ENCODE measurements around the gene SCGN.

SCGN gene

DNA sequence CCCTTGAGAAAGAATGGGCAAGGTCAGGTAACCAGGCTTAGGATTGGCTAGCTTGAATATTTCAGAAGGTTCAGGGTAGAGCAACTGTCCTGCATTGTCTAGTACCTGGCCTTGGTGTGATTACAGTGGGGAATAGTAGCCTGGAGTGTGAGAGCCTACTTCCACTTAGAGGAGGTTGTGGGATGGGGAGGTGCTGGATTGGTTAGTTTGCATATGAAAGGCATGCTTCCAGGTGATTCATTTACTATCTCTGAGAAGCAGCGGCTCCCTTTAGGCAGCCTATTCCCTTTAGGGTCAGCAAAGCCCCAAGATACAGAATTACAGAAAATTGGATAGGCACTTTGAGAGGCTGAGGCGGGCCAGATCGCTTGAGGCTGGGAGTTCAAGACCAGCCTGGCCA is 25.0 kb upstream of the SCGN start:
- H3K4me3 ChIP-seq (ENCODE audit: low read depth, low read length): no peak overlapping the region
- TF ChIP-seq, protein P1, sequence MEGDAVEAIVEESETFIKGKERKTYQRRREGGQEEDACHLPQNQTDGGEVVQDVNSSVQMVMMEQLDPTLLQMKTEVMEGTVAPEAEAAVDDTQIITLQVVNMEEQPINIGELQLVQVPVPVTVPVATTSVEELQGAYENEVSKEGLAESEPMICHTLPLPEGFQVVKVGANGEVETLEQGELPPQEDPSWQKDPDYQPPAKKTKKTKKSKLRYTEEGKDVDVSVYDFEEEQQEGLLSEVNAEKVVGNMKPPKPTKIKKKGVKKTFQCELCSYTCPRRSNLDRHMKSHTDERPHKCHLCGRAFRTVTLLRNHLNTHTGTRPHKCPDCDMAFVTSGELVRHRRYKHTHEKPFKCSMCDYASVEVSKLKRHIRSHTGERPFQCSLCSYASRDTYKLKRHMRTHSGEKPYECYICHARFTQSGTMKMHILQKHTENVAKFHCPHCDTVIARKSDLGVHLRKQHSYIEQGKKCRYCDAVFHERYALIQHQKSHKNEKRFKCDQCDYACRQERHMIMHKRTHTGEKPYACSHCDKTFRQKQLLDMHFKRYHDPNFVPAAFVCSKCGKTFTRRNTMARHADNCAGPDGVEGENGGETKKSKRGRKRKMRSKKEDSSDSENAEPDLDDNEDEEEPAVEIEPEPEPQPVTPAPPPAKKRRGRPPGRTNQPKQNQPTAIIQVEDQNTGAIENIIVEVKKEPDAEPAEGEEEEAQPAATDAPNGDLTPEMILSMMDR (IDR thresholded peaks at IDR 0.05; ENCODE audit: insufficient read depth, low read depth, low read length, missing control alignments): no peak
- DNase-seq (ENCODE audit: low read depth): no peak

DNA sequence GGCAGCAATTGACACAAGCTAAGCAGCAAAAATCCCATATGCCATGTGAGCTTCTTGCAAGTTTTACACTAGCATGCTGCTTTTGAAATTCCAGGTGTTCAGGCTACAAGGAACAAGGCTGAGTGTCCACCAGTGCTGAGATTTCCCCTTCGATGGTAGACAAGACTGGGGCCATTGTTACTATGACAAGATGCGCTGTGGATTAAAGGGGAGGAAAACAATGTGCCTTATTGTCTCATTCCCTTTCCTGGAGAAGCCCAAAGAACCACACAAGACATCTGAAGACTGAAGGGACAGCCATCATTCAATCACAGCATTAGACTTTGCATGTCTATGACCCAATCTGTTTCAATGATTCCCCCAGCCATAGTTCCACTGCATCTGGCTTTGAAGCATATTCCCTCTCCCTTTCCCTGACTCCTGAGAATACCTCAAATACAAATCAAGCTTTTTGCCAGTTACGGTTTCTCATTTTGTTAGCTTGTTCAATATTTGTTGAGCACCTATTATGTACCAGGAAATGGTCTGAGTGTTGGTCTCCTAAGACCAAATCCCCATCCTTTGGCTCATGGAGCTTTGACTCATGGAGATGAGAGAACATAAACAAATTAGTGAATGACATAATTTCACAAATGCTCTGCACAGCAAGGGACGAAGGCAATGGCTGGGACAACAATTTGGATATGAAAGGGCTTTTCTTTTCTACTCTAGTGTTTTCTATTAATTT is 23.4 kb upstream of the SCGN start:
- H3K4me3 ChIP-seq (ENCODE audit: low read depth, low read length): no peak overlapping the region
- no peak for DNase-seq (ENCODE audit: low read depth)
- TF ChIP-seq, protein P1 (IDR thresholded peaks at IDR 0.05; ENCODE audit: insufficient read depth, low read depth, low read length, missing control alignments): no peak

DNA sequence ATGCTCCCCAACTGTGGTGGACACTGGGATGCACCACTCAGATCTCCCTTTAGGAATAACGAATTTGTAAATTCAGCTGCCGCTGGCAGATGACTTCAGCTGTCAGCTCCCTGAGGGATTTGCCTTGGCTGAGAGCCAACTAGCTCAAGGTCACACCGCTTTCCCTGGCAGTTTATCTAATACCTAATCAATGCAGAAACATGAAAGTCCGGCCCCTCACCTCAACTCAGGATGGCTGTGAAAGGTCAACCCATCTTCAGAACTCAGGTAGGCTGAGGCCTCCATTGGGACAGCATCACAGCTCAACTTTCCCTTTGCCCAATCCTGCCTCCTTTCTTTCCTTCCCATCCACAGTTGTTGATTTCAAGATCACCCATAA is 22.8 kb upstream of the SCGN start:
- no peak overlapping the region for H3K4me3 ChIP-seq (ENCODE audit: low read depth, low read length)
- TF ChIP-seq, protein P1 (IDR thresholded peaks at IDR 0.05; ENCODE audit: insufficient read depth, low read depth, low read length, missing control alignments): no peak
- no peak for DNase-seq (ENCODE audit: low read depth)

DNA sequence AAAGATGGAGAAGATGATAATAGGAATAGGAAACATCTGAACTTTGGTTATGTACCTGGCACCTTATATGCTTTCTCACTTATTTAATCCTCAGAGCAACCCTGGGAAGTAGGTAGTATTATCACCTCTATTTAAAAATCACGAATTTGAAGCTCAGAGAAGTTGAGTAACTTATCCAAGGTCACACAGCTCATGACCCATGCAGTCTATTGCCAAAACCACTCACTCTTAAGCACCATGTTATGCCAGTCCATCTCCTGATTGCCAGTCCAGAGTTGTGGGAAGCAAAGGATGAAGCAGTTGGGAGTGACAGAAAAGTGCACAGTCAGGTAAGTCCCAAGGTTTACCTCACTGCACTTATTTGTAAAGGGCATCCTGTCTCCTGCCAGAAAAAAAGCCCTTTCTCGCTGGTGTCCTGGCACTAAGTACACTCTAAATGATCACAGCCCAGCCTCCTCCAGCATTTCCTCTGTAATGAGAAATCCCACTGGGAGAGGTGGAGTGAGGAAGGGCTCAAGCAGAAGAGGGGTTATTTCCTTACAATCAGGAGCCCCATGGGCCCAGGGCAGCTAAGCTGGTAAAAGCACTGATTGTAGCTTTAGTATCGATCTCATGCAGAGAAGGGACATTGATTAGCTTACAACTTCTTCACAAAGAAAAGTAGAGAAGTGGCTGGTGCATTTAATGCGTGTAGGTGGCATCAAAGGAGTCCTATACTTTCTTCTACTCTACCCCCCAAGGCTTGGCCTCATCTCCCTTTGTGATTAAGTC is 21.3 kb upstream of the SCGN start:
- TF ChIP-seq, protein P1 (IDR thresholded peaks at IDR 0.05; ENCODE audit: insufficient read depth, low read depth, low read length, missing control alignments): no peak
- H3K4me3 ChIP-seq (ENCODE audit: low read depth, low read length): no peak overlapping the region
- DNase-seq (ENCODE audit: low read depth): no peak

DNA sequence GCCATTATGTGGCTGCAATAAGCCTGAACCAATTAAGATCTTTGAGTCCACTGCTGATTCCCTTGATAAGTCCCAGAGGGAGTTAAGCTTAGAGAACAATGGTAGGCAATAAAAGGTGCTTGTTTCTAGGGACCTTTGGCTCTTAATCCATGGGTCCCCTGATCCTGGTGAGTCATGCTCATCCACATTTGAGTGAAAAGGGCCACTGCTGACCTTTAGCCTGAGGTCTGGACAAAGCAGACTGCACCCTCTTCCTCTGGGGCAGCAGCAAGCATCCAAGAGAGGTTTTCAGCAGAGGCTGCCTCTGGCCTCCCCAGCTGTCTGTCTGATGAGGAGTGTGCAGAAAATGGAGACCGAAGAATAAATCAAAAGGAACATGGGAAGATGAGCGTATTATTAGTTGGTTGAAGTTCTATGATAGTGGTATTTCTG is 16.1 kb upstream of the SCGN start:
- no peak for DNase-seq (ENCODE audit: low read depth)
- TF ChIP-seq, protein P1 (IDR thresholded peaks at IDR 0.05; ENCODE audit: insufficient read depth, low read depth, low read length, missing control alignments): no peak
- no peak overlapping the region for H3K4me3 ChIP-seq (ENCODE audit: low read depth, low read length)

DNA sequence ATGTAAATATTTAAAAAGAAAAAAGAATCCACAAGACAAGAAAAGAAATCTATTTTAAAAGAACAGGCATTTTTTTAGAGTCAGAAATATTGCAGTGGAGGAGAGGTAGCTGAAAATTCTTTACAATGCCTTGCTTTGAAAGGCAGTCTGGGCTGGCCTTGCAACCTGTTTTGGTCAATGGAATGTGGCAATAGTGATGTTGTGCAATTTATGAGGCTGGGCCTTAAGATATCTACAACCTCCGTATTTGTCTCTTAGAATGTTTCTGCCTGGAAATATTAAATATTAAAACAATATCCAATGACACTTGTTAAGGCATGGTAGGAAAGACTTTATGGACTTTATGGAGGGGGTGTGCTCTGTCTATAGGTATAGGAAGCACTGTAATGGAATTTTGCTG is 14.8 kb upstream of the SCGN start:
- no peak for DNase-seq (ENCODE audit: low read depth)
- no peak overlapping the region for H3K4me3 ChIP-seq (ENCODE audit: low read depth, low read length)
- TF ChIP-seq, protein P1 (IDR thresholded peaks at IDR 0.05; ENCODE audit: insufficient read depth, low read depth, low read length, missing control alignments): no peak

All from GM12865 (cell line).